Spinal cord (tissue), 10 donors: Measurements from ENCODE around the gene GPR162. TPM values are rescaled to one million over a fixed set of nuclear protein-coding genes. Genes with fewer than 3 reads are reported as not detected.

ENCODE experiments used
- DNase-seq, 6 donors: peaks; one replicate each; pipeline versions ENCODE4 v3.0.0 to v3.0.0-alpha.2; 2013 to 2015; ENCODE audit warnings: low spot score in 6 of 6, low read depth in 4 of 6
- H3K27ac ChIP-seq: one replicate; pipeline ENCODE4 v1.5.1; 2013; ENCODE audit warnings: low read depth, low read length, control low read depth
- H3K27me3 ChIP-seq: one replicate; pipeline ENCODE4 v1.6.1; 2013; ENCODE audit warnings: low read length; ENCODE audit not compliant: control insufficient read depth, insufficient read depth
- H3K36me3 ChIP-seq: one replicate; pipeline ENCODE4 v1.6.1; 2013; ENCODE audit warnings: low read length; ENCODE audit not compliant: control insufficient read depth, insufficient read depth
- H3K4me1 ChIP-seq: one replicate; pipeline ENCODE4 v1.6.1; 2013; ENCODE audit warnings: low read length; ENCODE audit not compliant: control insufficient read depth, insufficient read depth
- H3K4me3 ChIP-seq: one replicate; pipeline ENCODE4 v1.5.1; 2013; ENCODE audit warnings: low read depth, low read length, control low read depth
- H3K9me3 ChIP-seq: one replicate; pipeline ENCODE4 v1.6.1; 2013; ENCODE audit warnings: low read length; ENCODE audit not compliant: control insufficient read depth, insufficient read depth
- WGBS: methylation state at CpG from one replicate; pipeline ENCODE4 v1.1.5; 2013; ENCODE audit warnings: missing lambda C conversion rate; ENCODE audit not compliant: insufficient coverage; 5-methylcytosine and 5-hydroxymethylcytosine counted together
- polyA plus RNA-seq, 2 donors: library from polyadenylated mRNA; unstranded; fragments of 120-200 nt; gene quantifications; one replicate each; pipeline ENCODE4 v1.2.1, GENCODE V29; 2013; ENCODE audit not compliant: insufficient read length in 2 of 2
- total RNA-seq, 2 donors: library from RNA; depleted of rRNA in 1 of 2; stranded (reverse); fragments of 120-200 nt in 1 of 2; fragments of >200 nt in 1 of 2; gene quantifications; one replicate each; pipeline versions ENCODE4 v1.2.3 to v1.2.4, GENCODE V29; 2013 to 2014
- donor health status: healthy.

GPR162 gene
- total and polyA plus RNA-seq, 4 donors = 43.4 to 128 (median 83.5) TPM

DNA sequence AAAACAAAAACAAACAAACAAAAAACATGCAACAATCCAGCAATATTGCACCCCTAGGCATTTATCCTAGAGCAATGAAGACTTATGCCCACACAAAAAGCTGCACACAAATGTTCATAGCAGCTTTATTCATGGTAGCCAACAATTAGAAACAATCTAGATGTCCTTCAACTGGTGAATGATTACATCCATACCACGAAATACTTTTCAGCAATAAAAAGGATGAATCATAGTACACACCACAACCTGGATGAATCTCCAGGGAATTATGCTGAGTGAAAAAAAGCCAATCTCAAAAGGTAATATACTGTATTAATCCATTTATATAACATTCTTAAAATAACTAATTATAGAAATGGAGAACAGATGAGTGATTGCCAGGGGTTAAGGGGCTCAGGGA is 14.5 kb upstream of the GPR162 start:
- H3K9me3 ChIP-seq = no peaks in the 10 kb centered on the region
- no peaks in the 10 kb centered on the region for H3K36me3 ChIP-seq
- DNase-seq = no peak
- no CpG with 5 or more reads among the region's 1 CpG for WGBS
- no peak overlapping the region for H3K27ac ChIP-seq
- H3K4me1 ChIP-seq = no peaks in the 10 kb centered on the region
- no peaks in the 10 kb centered on the region for H3K27me3 ChIP-seq
- H3K4me3 ChIP-seq = no peak overlapping the region

DNA sequence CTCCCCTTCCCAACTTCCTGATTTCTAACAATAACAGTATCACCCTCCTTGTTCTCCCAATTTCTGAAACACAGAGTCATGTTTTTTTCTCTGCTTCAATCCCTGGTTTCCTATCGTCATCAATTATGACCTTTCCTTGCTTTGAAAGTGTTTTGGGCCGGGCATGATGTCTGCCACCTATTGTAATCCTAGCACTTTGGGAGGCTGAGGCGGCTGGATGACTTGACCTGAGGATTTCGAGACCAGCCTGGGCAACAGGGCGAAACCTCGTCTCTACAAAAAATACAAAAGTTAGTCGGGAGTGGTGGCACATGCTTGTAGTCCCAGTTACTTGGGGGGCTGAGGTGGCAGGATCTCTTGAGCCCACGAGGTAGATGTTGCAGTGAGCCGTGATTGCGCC is 12.6 kb upstream of the GPR162 start:
- Histone ChIP-seq H3K27me3 (no peaks in the 10 kb centered on the region), H3K9me3 (no peaks in the 10 kb centered on the region), H3K4me3 (no peak overlapping the region), H3K27ac (no peak overlapping the region), H3K4me1 (no peaks in the 10 kb centered on the region), H3K36me3 (no peaks in the 10 kb centered on the region)
- WGBS = 58% methylated on average over 7 of the region's 10 CpGs
- no peak for DNase-seq

DNA sequence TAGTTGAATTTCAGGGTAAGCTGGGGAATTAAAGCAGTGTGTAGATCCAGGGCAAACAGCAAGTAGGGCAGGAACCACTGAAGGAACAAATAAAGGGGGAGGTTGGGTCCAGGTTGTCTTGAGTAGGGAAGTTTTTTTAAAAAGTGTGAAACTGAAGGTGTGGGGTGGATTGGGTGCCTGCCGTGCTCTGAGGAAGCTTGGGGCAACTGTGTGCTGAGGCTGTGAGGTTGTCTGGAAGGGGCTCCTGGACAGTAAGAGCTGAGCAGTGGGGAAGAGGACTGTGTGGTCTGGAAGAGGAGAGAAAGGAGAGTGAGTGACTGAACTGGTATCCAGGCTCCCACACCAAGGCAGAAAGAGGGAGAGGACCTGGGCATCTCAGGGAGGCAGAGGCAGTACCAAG is 10.9 kb upstream of the GPR162 start:
- H3K27ac ChIP-seq = no peak overlapping the region
- 60% methylated on average over 1 of the region's 1 CpG for WGBS
- H3K4me1 ChIP-seq = no peaks in the 10 kb centered on the region
- no peaks in the 10 kb centered on the region for H3K36me3 ChIP-seq
- H3K4me3 ChIP-seq = no peak overlapping the region
- no peaks in the 10 kb centered on the region for H3K27me3 ChIP-seq
- DNase-seq = no peak
- H3K9me3 ChIP-seq = no peaks in the 10 kb centered on the region

GRCh38 chr12:6813363-6813762 is 8.3 kb upstream of the GPR162 start:
- no peak overlapping the region for H3K27ac ChIP-seq
- H3K4me3 ChIP-seq = no peak overlapping the region
- WGBS = no CpG with 5 or more reads among the region's 4 CpGs
- no peaks in the 10 kb centered on the region for H3K27me3 ChIP-seq
- DNase-seq = no peak
- peaks cover 6% of the 10 kb centered on the region for H3K4me1 ChIP-seq
- H3K36me3 ChIP-seq = no peaks in the 10 kb centered on the region
- H3K9me3 ChIP-seq = no peaks in the 10 kb centered on the region

GRCh38 chr12:6816598-6816997 is 5.0 kb upstream of the GPR162 start:
- Histone ChIP-seq H3K36me3 (no peaks in the 10 kb centered on the region), H3K27me3 (no peaks in the 10 kb centered on the region), H3K4me1 (peaks cover 36% of the 10 kb centered on the region), H3K4me3 (no peak overlapping the region), H3K9me3 (no peaks in the 10 kb centered on the region), H3K27ac (no peak overlapping the region)
- 94% methylated on average over 2 of the region's 3 CpGs for WGBS
- no peak for DNase-seq

- H3K36me3 ChIP-seq = no peaks in the 10 kb centered on the region
- no peak overlapping the region for H3K4me3 ChIP-seq
- no peaks in the 10 kb centered on the region for H3K9me3 ChIP-seq
- 88% methylated on average over 8 of the region's 8 CpGs for WGBS
- no peak overlapping the region for H3K27ac ChIP-seq
- DNase-seq = no peak
- peaks cover 40% of the 10 kb centered on the region for H3K4me1 ChIP-seq
- H3K27me3 ChIP-seq = no peaks in the 10 kb centered on the region
Measured at GRCh38 chr12:6817098-6817497, 4.5 kb upstream of the GPR162 start.

DNA sequence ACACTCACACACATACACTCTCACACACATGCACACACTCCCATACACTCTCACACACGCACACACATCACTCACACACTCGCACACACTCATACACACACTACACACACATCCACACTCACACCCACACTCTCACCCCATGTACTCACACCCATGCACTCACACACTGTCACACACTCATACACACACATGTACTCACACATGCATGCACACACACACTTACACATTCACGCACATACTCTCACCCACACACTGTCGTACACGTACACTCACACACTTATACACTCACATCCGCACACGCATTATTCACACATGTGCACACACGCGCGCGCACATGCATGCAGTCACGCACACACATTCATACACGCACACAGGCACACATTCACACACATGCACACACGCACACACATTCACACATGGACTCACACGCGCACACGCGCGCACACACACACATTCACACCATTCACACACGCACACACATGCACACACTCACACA is 3.9 kb upstream of the GPR162 start:
- H3K27ac ChIP-seq = no peak overlapping the region
- no peaks in the 10 kb centered on the region for H3K27me3 ChIP-seq
- H3K4me1 ChIP-seq = peaks cover 47% of the 10 kb centered on the region
- no peaks in the 10 kb centered on the region for H3K36me3 ChIP-seq
- no peaks in the 10 kb centered on the region for H3K9me3 ChIP-seq
- DNase-seq = no peak
- H3K4me3 ChIP-seq = no peak overlapping the region
- 81% methylated on average over 18 of the region's 20 CpGs for WGBS

GRCh38 chr12:6818222-6818621 is 3.4 kb upstream of the GPR162 start:
- no peaks in the 10 kb centered on the region for H3K27me3 ChIP-seq
- H3K27ac ChIP-seq = no peak overlapping the region
- H3K9me3 ChIP-seq = no peaks in the 10 kb centered on the region
- no peak for DNase-seq
- H3K36me3 ChIP-seq = no peaks in the 10 kb centered on the region
- no peak overlapping the region for H3K4me3 ChIP-seq
- 47% methylated on average over 10 of the region's 10 CpGs for WGBS
- peaks cover 52% of the 10 kb centered on the region for H3K4me1 ChIP-seq

- 83% methylated on average over 1 of the region's 5 CpGs for WGBS
- H3K4me3 ChIP-seq = no peak overlapping the region
- no peaks in the 10 kb centered on the region for H3K9me3 ChIP-seq
- no peaks in the 10 kb centered on the region for H3K27me3 ChIP-seq
- H3K36me3 ChIP-seq = peaks cover 3% of the 10 kb centered on the region
- no peak overlapping the region for H3K27ac ChIP-seq
- DNase-seq = no peak
- H3K4me1 ChIP-seq = peaks cover 56% of the 10 kb centered on the region
Measured at GRCh38 chr12:6818645-6819044, 3.0 kb upstream of the GPR162 start.

- H3K27ac ChIP-seq = peak overlapping the region; percentile 89
- peaks cover 11% of the 10 kb centered on the region for H3K36me3 ChIP-seq
Measured at GRCh38 chr12:6819106-6820030, 2.3 kb upstream of the GPR162 start.

More at GRCh38 chr12:6819106-6820030, 2.3 kb upstream of the GPR162 start:
- peaks cover 63% of the 10 kb centered on the region for H3K4me1 ChIP-seq
- 75% methylated on average over 11 of the region's 13 CpGs for WGBS
- no peaks in the 10 kb centered on the region for H3K9me3 ChIP-seq
- H3K4me3 ChIP-seq = no peak overlapping the region
- DNase-seq = no peak
- H3K27me3 ChIP-seq = no peaks in the 10 kb centered on the region
